Lower leg skin (tissue), 3 donors: ENCODE measurements around the gene SEC61A1.

Experiments
- POLR2A ChIP-seq, 2 donors: fragments of 450-650 bp; IDR thresholded peaks; one replicate each; pipeline ENCODE4 v1.6.1; 2016 to 2017; ENCODE audit warnings: antibody characterized with exemption in 2 of 2, mild to moderate bottlenecking in 1 of 2, moderate library complexity in 1 of 2
- TF ChIP-seq, protein P1 (sequence below), 3 donors: fragments of 450-650 bp; IDR thresholded peaks; one replicate each; pipeline ENCODE4 v1.5.1; 2016; ENCODE audit warnings: antibody characterized with exemption in 3 of 3, mild to moderate bottlenecking in 3 of 3, moderate library complexity in 2 of 3

GRCh38 chr3:128007033-128007424 lies 45.2 kb upstream of the SEC61A1 start:
- TF ChIP-seq POLR2A (IDR thresholded peaks at IDR 0.05) = no peak
- TF ChIP-seq, protein P1, sequence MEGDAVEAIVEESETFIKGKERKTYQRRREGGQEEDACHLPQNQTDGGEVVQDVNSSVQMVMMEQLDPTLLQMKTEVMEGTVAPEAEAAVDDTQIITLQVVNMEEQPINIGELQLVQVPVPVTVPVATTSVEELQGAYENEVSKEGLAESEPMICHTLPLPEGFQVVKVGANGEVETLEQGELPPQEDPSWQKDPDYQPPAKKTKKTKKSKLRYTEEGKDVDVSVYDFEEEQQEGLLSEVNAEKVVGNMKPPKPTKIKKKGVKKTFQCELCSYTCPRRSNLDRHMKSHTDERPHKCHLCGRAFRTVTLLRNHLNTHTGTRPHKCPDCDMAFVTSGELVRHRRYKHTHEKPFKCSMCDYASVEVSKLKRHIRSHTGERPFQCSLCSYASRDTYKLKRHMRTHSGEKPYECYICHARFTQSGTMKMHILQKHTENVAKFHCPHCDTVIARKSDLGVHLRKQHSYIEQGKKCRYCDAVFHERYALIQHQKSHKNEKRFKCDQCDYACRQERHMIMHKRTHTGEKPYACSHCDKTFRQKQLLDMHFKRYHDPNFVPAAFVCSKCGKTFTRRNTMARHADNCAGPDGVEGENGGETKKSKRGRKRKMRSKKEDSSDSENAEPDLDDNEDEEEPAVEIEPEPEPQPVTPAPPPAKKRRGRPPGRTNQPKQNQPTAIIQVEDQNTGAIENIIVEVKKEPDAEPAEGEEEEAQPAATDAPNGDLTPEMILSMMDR (IDR thresholded peaks at IDR 0.05) = no peak
